GM12892 (cell line): ENCODE data around the gene DEPDC7.
"Not testable (repeated sequence)": the region's sequence is repeated elsewhere in the genome, so short reads cannot be mapped to it uniquely, and the experiment has no call there.

ENCODE experiments used
- DNase-seq: peaks from one replicate; pipeline ENCODE4 v3.0.0; 2011; ENCODE audit not compliant: insufficient read length
- FAIRE-seq: peaks from 2 replicates; lab custom pipeline; 2011; peaks lifted over from hg19 to GRCh38; lab: Jason Lieb, UNC
- POLR2A ChIP-seq: IDR thresholded peaks from 2 replicates; pipeline ENCODE4 v1.6.1; 2011; ENCODE audit warnings: low read depth, low read length, control low read depth
- POLR2AphosphoS5 ChIP-seq: IDR thresholded peaks from 2 replicates; pipeline ENCODE4 v1.6.1; 2011; ENCODE audit warnings: low read depth, low read length, control low read depth
- TAF1 ChIP-seq: IDR thresholded peaks from 2 replicates; pipeline ENCODE4 v1.6.1; 2011; ENCODE audit warnings: low read depth, mild to moderate bottlenecking, control low read depth, low read length, borderline replicate concordance

The DEPDC7 gene

DNA sequence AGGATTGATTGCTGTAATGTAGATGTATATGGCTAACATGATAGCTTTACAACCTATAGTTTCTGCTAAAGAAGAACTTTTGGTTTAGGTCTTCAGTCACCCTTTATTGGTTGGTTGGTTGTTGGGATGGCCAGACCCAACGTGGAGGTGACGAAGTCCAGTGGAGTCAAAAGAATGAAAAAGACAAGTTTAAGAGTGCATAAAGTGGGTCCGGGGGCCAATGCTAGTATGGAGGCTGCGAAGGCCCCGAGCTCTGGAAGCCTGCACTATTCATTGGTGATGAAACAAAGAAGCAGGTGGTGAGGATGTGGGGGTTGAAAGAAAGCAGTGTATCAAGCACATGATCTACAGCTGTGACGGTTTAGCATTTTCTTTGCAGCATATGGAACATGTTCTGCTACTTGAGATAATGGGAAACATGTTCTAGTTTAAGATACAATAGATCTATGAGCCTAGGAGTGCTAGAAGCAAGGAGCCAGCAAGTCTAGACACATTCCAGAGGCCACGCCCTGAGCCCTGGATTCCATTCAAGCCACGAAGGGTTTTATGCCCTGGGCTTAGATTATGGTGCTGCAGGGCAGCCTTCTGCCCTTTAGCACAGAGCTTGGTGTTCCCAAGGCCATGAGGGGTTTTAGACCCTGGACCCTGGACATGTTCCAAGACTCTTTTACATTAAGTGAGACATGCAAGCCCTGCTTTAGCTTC, 30.0 kb downstream of the DEPDC7 start:
- FAIRE-seq = no peak
- DNase-seq = no peak
- TF ChIP-seq POLR2AphosphoS5 = no peak
- TF ChIP-seq POLR2A = no peak
- no peak for TF ChIP-seq TAF1

DNA sequence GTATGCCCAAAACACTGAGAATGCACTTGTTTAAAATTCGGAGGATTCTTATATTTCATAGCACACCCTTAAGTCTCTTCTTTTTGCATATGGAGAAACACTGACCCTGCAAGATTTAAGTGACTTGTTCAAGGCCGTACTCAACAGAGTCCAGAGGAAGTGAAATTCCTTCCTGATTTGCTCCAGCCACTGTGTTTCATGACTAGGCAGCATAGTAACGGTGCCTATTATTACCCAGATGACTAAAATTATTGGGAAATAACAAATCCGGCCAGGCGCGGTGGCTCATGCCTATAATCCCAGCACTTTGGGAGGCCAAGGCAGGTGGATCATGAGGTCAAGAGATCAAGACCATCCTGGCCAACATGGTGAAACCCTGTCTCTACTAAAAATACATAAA, 33.0 kb downstream of the DEPDC7 start:
- not testable (repeated sequence) for DNase-seq, FAIRE-seq

DNA sequence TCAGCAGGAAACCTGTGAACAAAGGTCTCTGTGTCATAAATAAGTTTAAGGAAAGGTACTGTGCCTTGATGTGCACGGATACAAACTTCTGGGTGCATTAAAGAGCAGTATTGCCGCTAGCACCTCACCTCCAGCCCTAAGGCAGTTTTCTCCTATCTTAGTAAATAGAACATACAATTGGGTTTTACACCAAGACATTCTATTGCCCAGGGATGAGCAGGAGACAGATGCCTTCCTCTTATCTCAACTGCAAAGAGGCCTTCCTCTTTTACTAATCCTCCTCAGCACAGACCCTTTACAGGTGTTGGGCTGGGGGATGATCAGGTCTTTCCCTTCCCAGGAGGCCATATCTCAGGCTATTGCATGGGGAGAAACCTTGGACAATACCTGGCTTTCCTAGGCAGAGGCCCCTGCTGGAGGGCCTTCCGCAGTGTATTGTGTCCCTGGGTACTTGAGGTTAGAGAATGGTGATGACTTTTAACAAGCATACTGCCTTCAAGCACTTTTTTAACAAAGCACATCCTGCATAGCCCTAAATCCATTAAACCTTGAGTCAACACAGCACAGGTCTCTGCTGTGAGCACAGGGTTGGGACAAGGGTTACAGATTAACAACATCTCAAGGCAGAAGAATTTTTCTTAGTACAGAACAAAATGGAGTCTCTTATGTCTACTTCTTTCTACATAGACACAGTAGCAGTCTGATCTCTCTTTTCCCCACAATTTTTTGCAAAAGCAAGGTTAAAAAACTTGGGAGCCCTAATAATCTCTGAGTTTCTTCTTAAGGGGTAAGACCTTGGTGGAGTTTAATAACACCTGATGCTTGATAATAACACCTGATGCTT, 34.1 kb downstream of the DEPDC7 start:
- FAIRE-seq, DNase-seq: not testable (repeated sequence)

DNA sequence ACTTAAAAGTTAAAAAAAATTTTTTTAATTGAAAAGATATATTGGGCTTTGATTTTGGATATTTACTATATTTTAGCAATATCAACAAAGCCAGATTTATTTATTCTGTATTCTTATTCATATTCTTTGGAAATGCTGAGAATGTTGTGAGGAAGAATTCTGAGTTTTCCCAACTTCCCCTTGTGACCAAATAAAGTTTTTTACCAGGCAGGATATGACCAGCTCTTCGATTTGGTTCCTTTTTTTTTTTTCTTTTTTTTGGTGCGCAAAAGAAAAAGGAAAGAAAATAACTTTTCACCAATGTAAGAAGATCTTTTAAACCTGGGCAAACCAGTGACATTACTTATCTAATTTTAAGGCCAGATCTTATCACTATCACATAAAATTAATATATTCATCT, 36.6 kb downstream of the DEPDC7 start:
- no peak for FAIRE-seq
- TF ChIP-seq POLR2AphosphoS5 = no peak
- TF ChIP-seq TAF1 = no peak
- TF ChIP-seq POLR2A = no peak
- no peak for DNase-seq

DNA sequence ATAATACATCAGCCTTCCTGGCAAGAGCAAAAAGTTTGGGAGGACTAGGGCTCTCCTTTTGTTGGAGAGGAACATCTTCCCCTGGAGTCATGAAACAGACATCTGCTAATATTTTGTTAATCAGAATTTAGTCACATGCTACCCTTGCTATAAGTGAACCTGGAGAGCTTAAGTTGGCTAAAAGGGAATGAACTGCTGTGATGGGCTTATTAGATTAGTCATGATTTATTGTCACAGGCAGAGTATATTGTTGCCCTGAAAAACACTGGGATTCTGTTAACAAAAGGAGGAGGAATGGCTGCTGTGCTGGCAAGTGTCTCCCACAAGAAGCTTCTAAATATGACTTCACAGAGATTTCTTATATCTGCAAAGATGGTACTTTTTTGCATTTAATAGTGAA, 39.7 kb downstream of the DEPDC7 start:
- no peak for FAIRE-seq
- TF ChIP-seq POLR2AphosphoS5 (no peak), TAF1 (no peak), POLR2A (no peak)
- no peak for DNase-seq

DNA sequence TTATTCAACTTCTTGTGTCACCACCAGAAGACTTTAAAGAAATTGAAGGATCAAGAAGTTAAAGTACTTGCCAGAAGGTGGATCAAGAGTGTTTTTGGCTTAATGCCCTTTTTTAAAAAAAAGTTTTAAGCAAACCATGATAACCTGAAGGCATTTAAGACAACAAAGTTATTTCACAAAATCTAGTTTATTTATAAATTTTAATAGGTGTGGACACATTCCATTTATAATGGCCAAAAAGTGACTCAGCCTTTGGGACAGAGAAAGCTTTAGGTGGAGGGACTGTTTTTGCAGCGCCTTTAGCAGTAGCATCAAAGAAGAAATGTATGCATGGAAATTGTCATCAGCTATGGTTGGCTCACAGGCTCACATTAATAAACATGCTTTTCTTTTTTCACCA, 41.6 kb downstream of the DEPDC7 start:
- DNase-seq (no peak), FAIRE-seq (no peak)
- TF ChIP-seq POLR2A = no peak
- TF ChIP-seq POLR2AphosphoS5 = no peak
- TF ChIP-seq TAF1 = no peak

DNA sequence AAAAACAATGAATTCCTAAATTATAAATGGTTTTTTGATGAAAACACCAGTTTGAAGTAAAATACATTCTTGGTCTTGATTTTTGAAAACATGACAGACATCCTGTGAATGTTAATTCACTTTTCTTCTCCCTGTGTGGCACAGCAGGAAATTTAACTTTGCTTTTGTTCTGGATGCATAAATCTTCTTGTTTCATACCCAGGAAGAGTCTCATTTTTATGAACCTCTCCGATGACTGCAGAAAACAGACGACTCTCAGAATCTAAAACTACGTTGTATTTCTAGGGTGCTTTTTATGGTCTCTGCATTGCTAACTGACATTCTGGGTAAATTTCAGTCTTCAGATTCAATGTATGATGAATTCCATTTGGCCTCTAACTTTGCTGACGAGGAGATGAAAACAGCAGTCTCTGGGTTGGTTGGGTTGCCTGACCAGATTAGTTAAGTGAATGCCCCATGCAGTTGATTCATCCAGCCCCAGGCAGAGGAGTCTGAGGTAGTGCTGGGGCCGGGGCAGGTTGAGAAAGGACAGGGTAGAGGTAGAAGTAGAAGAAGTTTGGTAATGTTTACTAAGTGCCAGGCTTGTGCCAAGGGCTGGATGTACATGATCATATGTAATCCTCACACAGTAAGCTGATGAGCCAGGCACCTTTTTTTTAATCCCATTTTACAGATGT, 43.8 kb downstream of the DEPDC7 start:
- no peak for DNase-seq

DNA sequence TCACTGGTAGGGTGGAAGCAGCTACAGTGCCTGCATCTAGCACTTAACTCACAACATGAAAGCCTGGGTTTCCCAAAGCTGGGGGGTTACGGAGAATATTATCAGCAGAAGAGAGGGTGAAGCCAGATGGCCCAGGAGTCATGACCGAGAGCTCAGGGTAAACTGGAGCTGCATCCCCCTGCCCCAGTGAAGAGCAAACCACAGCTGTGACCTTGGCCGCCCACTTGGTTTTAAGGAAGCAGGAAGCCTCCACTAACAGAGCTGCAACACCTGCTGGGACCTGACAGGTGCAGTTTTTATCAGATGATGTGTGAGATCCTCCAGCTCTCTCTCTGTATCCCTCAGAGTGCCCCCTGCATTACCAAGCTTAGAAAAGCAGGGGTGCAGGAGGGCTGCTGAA, 44.6 kb downstream of the DEPDC7 start:
- DNase-seq = no peak
- no peak for FAIRE-seq

More for the DNA sequence above, 43.8 kb downstream of the DEPDC7 start:
- TF ChIP-seq TAF1 (no peak), POLR2AphosphoS5 (no peak), POLR2A (no peak)
- FAIRE-seq = no peak

DNA sequence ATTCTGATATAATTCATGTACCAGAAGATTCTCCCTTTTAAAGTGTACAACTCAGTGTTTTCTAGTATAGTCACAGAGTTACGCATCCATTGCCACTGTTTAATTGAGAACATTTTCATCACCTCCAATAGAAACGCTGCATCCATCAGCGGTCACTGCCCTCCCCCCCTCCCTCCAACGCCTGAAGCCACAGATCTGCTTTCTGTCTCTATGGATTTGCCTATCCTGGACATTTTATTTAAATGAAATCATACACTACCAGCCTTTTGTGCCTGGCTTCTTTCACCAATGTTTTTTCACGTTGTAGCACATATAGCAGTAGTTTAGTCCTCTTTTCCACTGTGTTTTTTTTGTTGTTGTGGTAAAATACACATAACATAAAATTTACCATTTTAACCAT, 46.5 kb downstream of the DEPDC7 start:
- no peak for DNase-seq
- TF ChIP-seq POLR2AphosphoS5 (no peak), POLR2A (no peak), TAF1 (no peak)
- FAIRE-seq = no peak

More for the DNA sequence above, 44.6 kb downstream of the DEPDC7 start:
- TF ChIP-seq POLR2A (no peak), POLR2AphosphoS5 (no peak), TAF1 (no peak)

DNA sequence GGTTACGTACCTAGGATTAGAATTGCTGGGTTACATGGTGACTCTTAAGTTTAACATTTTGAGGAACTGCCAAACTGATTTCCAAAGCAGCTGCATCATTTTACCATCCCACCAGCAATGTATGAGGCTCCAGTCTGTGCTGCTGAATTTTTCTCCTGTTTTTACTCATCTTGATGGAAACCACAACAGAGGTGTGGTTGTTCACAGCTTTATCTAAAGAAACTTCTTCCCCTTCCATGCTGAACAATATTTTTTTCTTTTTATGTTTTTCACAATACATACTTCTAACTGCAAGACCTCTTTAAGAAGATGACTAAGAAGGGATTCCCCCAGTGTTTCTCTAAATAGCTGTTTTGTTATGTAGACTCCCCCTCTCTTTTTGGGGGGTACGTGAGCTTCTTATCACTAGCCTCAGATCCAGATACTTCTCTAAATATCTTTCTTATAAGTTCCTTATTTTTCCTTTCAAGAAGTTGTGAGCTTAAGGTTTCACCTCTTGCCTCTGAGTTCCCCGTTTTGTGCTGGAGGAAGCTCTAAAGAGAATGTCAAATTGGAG, 47.7 kb downstream of the DEPDC7 start:
- no peak for FAIRE-seq

DNA sequence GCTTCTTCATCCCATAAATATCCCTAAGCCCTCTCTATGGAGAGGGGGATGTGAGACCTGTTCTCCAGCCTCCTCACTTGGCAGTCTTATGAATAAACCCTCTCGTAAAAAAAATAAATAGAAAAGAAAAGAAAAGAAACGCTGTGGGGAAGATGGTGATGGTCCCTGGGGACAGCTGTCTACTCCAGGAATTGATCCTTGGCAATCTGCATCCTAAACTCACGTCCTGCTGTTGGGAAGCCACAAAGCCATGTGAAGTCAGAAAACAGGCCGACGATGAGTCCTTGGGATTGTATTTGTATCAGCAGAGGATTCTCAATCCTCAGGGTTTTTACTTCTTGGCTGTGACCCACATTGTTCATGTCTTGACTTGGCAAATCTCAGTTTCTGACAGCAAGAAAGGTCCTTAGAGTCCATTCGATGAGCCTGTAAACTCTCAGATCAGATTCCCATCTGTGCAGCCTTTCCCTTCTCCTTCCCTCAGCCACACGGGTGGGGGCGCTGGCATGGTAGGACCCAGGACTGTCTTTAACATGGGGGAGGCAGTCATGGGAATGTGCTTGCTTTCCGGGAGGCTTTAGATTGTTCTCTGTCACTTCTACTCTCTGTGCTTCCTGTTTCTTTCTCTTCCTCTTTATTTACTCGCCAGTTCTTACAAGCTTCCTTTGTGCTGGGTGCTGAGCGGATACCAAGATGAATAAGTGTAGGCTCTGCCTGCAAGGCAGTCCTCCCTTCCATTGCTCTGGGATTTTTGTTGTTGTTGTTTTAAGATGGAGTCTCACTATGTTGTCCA, 48.6 kb downstream of the DEPDC7 start:
- FAIRE-seq = peak; percentile 73
- no peak for TF ChIP-seq POLR2A
- no peak for TF ChIP-seq POLR2AphosphoS5
- no peak for TF ChIP-seq TAF1
- DNase-seq = no peak

More for the DNA sequence above, 47.7 kb downstream of the DEPDC7 start:
- no peak for TF ChIP-seq TAF1
- no peak for TF ChIP-seq POLR2AphosphoS5
- no peak for TF ChIP-seq POLR2A
- no peak for DNase-seq
